ENCODE measurements around the gene TATDN2. TPM values are rescaled to one million over a fixed set of nuclear protein-coding genes. Genes with fewer than 3 reads are reported as not detected.
"Not testable (repeated sequence)": the region's sequence is repeated elsewhere in the genome, so short reads cannot be mapped to it uniquely, and the experiment has no call there.

The TATDN2 gene
- total RNA-seq, 1 experiment from 2014 or later = 20.8 TPM

- Histone ChIP-seq H4K20me1 (ENCODE audit: insufficient read depth, low read depth, low read length) (peaks cover 47% of the 10 kb centered on the region), H3K27me3 (ENCODE audit: low read length) (no peaks in the 10 kb centered on the region), H3K4me2 (ENCODE audit: low read depth, low read length, poor library complexity, severe bottlenecking) (no peak overlapping the region), H3K27ac (ENCODE audit: low read length) (no peak overlapping the region), H3K4me1 (ENCODE audit: low read length) (peaks cover 16% of the 10 kb centered on the region), H3K9me3 (ENCODE audit: low read length) (no peaks in the 10 kb centered on the region), H3K9ac (ENCODE audit: low read length) (no peak overlapping the region), H3K4me3 (ENCODE audit: low read length) (no peak overlapping the region), H3K9me2 (replicated peaks; ENCODE audit: insufficient read depth, low read length) (no peaks in the 10 kb centered on the region), H2AFZ (ENCODE audit: low read length) (no peak overlapping the region), H3K36me3 (ENCODE audit: insufficient read depth, low read length) (peaks cover 48% of the 10 kb centered on the region), H3K79me2 (ENCODE audit: low read length) (peaks cover 99% of the 10 kb centered on the region)
- no peak for DNase-seq
Measured at GRCh38 chr3:10269443-10269842, 21.2 kb downstream of the TATDN2 start.

DNA sequence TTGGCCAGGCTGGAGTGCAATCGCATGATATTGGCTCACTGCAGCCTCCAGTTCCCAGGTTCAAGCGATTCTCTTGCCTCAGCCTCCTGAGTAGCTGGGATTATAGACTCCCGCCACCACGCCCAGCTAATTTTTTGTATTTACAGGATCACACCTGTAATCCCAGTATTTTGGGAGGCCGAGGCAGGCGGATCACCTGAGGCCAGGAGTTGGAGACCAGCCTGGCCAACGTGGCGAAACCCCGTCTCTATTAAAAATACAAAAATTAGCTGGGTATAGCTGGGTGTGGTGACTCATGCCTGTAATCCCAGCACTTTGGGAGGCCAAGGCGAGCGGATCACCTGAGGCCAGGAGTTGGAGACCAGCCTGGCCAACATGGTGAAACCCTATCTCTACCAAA is 24.2 kb downstream of the TATDN2 start:
- not testable (repeated sequence) for DNase-seq; H3K27ac ChIP-seq (ENCODE audit: low read length); H3K9me2 ChIP-seq (replicated peaks; ENCODE audit: insufficient read depth, low read length); H3K9ac ChIP-seq (ENCODE audit: low read length); H3K4me2 ChIP-seq (ENCODE audit: low read depth, low read length, poor library complexity, severe bottlenecking); H3K4me3 ChIP-seq (ENCODE audit: low read length); H2AFZ ChIP-seq (ENCODE audit: low read length); H3K9me3 ChIP-seq (ENCODE audit: low read length); H3K27me3 ChIP-seq (ENCODE audit: low read length)
- Histone ChIP-seq H3K4me1 (ENCODE audit: low read length) (peaks cover 18% of the 10 kb centered on the region), H3K36me3 (ENCODE audit: insufficient read depth, low read length) (peaks cover 41% of the 10 kb centered on the region), H3K79me2 (ENCODE audit: low read length) (peaks cover 99% of the 10 kb centered on the region), H4K20me1 (ENCODE audit: insufficient read depth, low read depth, low read length) (peaks cover 60% of the 10 kb centered on the region)

- no peaks in the 10 kb centered on the region for H3K27me3 ChIP-seq (ENCODE audit: low read length)
- H3K27ac ChIP-seq (ENCODE audit: low read length) = no peak overlapping the region
- H3K9me2 ChIP-seq (replicated peaks; ENCODE audit: insufficient read depth, low read length) = no peaks in the 10 kb centered on the region
- peaks cover 94% of the 10 kb centered on the region for H3K79me2 ChIP-seq (ENCODE audit: low read length)
- H3K36me3 ChIP-seq (ENCODE audit: insufficient read depth, low read length) = peaks cover 36% of the 10 kb centered on the region
- DNase-seq = no peak
- no peak overlapping the region for H3K4me3 ChIP-seq (ENCODE audit: low read length)
- H3K4me1 ChIP-seq (ENCODE audit: low read length) = peaks cover 18% of the 10 kb centered on the region
- H4K20me1 ChIP-seq (ENCODE audit: insufficient read depth, low read depth, low read length) = peaks cover 55% of the 10 kb centered on the region
- H2AFZ ChIP-seq (ENCODE audit: low read length) = no peak overlapping the region
- no peaks in the 10 kb centered on the region for H3K9me3 ChIP-seq (ENCODE audit: low read length)
- no peak overlapping the region for H3K4me2 ChIP-seq (ENCODE audit: low read depth, low read length, poor library complexity, severe bottlenecking)
- H3K9ac ChIP-seq (ENCODE audit: low read length) = no peak overlapping the region
Measured at GRCh38 chr3:10272977-10273376, 24.7 kb downstream of the TATDN2 start.

DNA sequence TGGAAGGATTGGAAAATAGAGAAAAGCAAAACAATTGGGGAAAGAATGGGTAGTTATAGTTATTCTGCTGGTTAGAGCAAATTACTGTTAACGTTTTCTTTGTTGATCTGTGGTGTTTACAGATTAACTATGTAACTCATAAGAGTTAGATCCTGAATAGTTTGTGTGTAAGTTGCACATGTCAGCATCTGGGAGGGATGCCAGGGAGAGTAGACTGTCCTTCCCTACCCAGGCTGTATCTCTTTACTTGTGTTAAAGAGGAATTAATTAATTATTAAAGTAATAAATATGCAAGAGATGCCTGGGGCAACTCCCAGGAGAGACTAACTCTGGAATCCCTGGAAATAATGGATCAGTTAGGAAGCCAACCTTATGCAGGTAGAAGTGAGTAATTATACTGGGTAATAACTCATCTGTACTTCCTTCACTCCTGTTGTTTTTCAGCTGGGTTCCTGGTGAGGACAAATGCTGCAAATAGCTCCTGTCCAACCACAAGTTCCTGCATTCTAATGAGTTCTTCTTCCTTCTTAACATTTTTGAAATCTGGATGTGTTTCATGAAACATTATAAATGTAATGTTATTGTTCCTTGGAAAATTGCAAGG is 25.5 kb downstream of the TATDN2 start:
- no peak for DNase-seq
- H3K27ac ChIP-seq (ENCODE audit: low read length) = no peak overlapping the region
- H3K79me2 ChIP-seq (ENCODE audit: low read length) = peaks cover 86% of the 10 kb centered on the region

GRCh38 chr3:10274601-10275000 is 26.3 kb downstream of the TATDN2 start:
- Histone ChIP-seq H3K36me3 (ENCODE audit: insufficient read depth, low read length) (peaks cover 25% of the 10 kb centered on the region), H3K4me2 (ENCODE audit: low read depth, low read length, poor library complexity, severe bottlenecking) (no peak overlapping the region), H4K20me1 (ENCODE audit: insufficient read depth, low read depth, low read length) (peaks cover 45% of the 10 kb centered on the region), H3K9me3 (ENCODE audit: low read length) (no peaks in the 10 kb centered on the region), H3K79me2 (ENCODE audit: low read length) (peaks cover 78% of the 10 kb centered on the region), H3K9me2 (replicated peaks; ENCODE audit: insufficient read depth, low read length) (no peaks in the 10 kb centered on the region), H3K4me1 (ENCODE audit: low read length) (peaks cover 18% of the 10 kb centered on the region), H3K27me3 (ENCODE audit: low read length) (no peaks in the 10 kb centered on the region), H2AFZ (ENCODE audit: low read length) (no peak overlapping the region), H3K27ac (ENCODE audit: low read length) (no peak overlapping the region), H3K4me3 (ENCODE audit: low read length) (no peak overlapping the region), H3K9ac (ENCODE audit: low read length) (no peak overlapping the region)
- DNase-seq = no peak

More for the DNA sequence above, 25.5 kb downstream of the TATDN2 start:
- no peaks in the 10 kb centered on the region for H3K9me2 ChIP-seq (replicated peaks; ENCODE audit: insufficient read depth, low read length)
- no peaks in the 10 kb centered on the region for H3K9me3 ChIP-seq (ENCODE audit: low read length)
- H4K20me1 ChIP-seq (ENCODE audit: insufficient read depth, low read depth, low read length) = peaks cover 46% of the 10 kb centered on the region
- H3K27me3 ChIP-seq (ENCODE audit: low read length) = no peaks in the 10 kb centered on the region
- H2AFZ ChIP-seq (ENCODE audit: low read length) = no peak overlapping the region
- H3K36me3 ChIP-seq (ENCODE audit: insufficient read depth, low read length) = peaks cover 28% of the 10 kb centered on the region
- H3K4me3 ChIP-seq (ENCODE audit: low read length) = no peak overlapping the region
- H3K9ac ChIP-seq (ENCODE audit: low read length) = no peak overlapping the region
- H3K4me2 ChIP-seq (ENCODE audit: low read depth, low read length, poor library complexity, severe bottlenecking) = no peak overlapping the region
- H3K4me1 ChIP-seq (ENCODE audit: low read length) = peaks cover 18% of the 10 kb centered on the region

- no peak overlapping the region for H2AFZ ChIP-seq (ENCODE audit: low read length)
- no peaks in the 10 kb centered on the region for H3K9me3 ChIP-seq (ENCODE audit: low read length)
- H3K4me1 ChIP-seq (ENCODE audit: low read length) = peaks cover 18% of the 10 kb centered on the region
- H3K36me3 ChIP-seq (ENCODE audit: insufficient read depth, low read length) = peaks cover 24% of the 10 kb centered on the region; the same call in 1 of the 2 replicates
- no peak overlapping the region for H3K27ac ChIP-seq (ENCODE audit: low read length)
- H3K27me3 ChIP-seq (ENCODE audit: low read length) = no peaks in the 10 kb centered on the region
- H3K9ac ChIP-seq (ENCODE audit: low read length) = no peak overlapping the region
- no peaks in the 10 kb centered on the region for H3K9me2 ChIP-seq (replicated peaks; ENCODE audit: insufficient read depth, low read length)
- H3K4me2 ChIP-seq (ENCODE audit: low read depth, low read length, poor library complexity, severe bottlenecking) = no peak overlapping the region
- peaks cover 52% of the 10 kb centered on the region for H3K79me2 ChIP-seq (ENCODE audit: low read length)
- peaks cover 31% of the 10 kb centered on the region for H4K20me1 ChIP-seq (ENCODE audit: insufficient read depth, low read depth, low read length)
- no peak overlapping the region for H3K4me3 ChIP-seq (ENCODE audit: low read length)
- no peak for DNase-seq
Measured at GRCh38 chr3:10277115-10277625, 28.9 kb downstream of the TATDN2 start.

- Histone ChIP-seq H3K4me2 (ENCODE audit: low read depth, low read length, poor library complexity, severe bottlenecking) (no peak overlapping the region), H3K4me1 (ENCODE audit: low read length) (peaks cover 11% of the 10 kb centered on the region), H3K9me3 (ENCODE audit: low read length) (no peaks in the 10 kb centered on the region), H3K4me3 (ENCODE audit: low read length) (no peak overlapping the region), H3K27ac (ENCODE audit: low read length) (no peak overlapping the region), H3K36me3 (ENCODE audit: insufficient read depth, low read length) (peaks cover 33% of the 10 kb centered on the region; the same call in 1 of the 2 replicates), H3K9me2 (replicated peaks; ENCODE audit: insufficient read depth, low read length) (no peaks in the 10 kb centered on the region), H3K9ac (ENCODE audit: low read length) (no peak overlapping the region), H2AFZ (ENCODE audit: low read length) (no peak overlapping the region), H3K27me3 (ENCODE audit: low read length) (no peaks in the 10 kb centered on the region), H4K20me1 (ENCODE audit: insufficient read depth, low read depth, low read length) (peaks cover 25% of the 10 kb centered on the region), H3K79me2 (ENCODE audit: low read length) (peaks cover 39% of the 10 kb centered on the region)
- DNase-seq = no peak
Measured at GRCh38 chr3:10278501-10278900, 30.2 kb downstream of the TATDN2 start.

DNA sequence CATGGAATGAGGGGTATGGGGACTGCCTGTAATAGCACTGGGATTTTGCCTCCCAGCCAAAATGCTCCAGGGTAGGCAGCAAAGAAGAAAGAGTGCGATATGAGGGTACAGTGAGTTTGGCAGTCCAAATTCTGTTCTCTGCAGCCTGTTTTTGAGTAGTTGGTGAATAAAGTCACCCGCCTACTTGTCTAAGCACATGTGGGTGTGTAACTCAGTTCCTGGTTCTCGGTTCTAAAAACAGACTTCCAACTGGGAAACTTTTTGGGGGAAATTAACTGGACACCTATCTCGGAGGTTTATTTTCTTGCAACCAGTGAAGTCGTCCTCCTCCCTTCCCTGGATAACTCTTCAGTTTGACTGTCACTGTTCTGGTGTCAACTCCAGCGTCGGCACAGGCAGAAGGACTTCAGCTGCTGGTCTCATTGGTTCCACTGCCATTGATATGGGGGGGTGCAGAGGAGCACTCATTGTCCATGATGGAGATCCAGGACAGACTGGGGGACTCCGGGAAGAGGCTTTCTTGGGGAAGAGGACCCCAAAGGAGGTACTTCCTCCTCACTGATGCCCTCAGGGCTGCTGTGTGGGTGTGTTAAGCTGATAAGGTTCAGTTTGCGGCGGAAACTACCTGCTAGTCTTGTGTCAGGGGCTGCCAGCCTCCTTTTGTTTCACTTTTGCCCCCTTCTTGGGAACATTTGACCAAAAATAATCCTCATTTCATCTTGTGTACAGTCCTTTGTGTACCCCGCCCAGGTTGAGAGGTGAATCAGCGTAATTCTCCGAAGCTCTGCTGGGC is 31.3 kb downstream of the TATDN2 start:
- H3K9ac ChIP-seq (ENCODE audit: low read length) = no peak overlapping the region
- peaks cover 28% of the 10 kb centered on the region for H3K79me2 ChIP-seq (ENCODE audit: low read length)
- no peaks in the 10 kb centered on the region for H3K9me2 ChIP-seq (replicated peaks; ENCODE audit: insufficient read depth, low read length)
- no peaks in the 10 kb centered on the region for H3K9me3 ChIP-seq (ENCODE audit: low read length)
- H3K4me1 ChIP-seq (ENCODE audit: low read length) = peaks cover under 1% of the 10 kb centered on the region
- H3K27me3 ChIP-seq (ENCODE audit: low read length) = no peaks in the 10 kb centered on the region
- DNase-seq = no peak
- H3K27ac ChIP-seq (ENCODE audit: low read length) = no peak overlapping the region
- no peak overlapping the region for H3K4me3 ChIP-seq (ENCODE audit: low read length)
- H3K4me2 ChIP-seq (ENCODE audit: low read depth, low read length, poor library complexity, severe bottlenecking) = no peak overlapping the region
- no peak overlapping the region for H2AFZ ChIP-seq (ENCODE audit: low read length)
- peaks cover 14% of the 10 kb centered on the region; the same call in 1 of the 2 replicates for H4K20me1 ChIP-seq (ENCODE audit: insufficient read depth, low read depth, low read length)
- H3K36me3 ChIP-seq (ENCODE audit: insufficient read depth, low read length) = peaks cover 33% of the 10 kb centered on the region; the same call in 1 of the 2 replicates
